Neuronal stem cell (in vitro differentiated cells): Measurements from ENCODE around the gene ID3.
A peak's percentile ranks its signal among the peaks of the same experiment; 100 is the strongest.

ENCODE experiments used
- DNase-seq: peaks from one replicate; pipeline ENCODE4 v3.0.0-alpha.2; 2013; ENCODE audit warnings: low spot score
- H2AFZ ChIP-seq: one replicate; pipeline ENCODE4 v1.6.1; 2013; ENCODE audit warnings: mild to moderate bottlenecking, low read length, inconsistent platforms
- H2AK5ac ChIP-seq: 2 replicates; pipeline ENCODE4 v1.6.1; 2013; ENCODE audit warnings: low read depth, mild to moderate bottlenecking, inconsistent platforms, low read length, moderate library complexity, mixed read lengths
- H2BK120ac ChIP-seq: 2 replicates; pipeline ENCODE4 v1.6.1; 2013; ENCODE audit warnings: low read depth, mild to moderate bottlenecking, inconsistent platforms, low read length, moderate library complexity, mixed read lengths
- H2BK12ac ChIP-seq: one replicate; pipeline ENCODE4 v1.6.1; 2013; ENCODE audit warnings: low read length, inconsistent platforms
- H2BK15ac ChIP-seq: 2 replicates; pipeline ENCODE4 v1.6.1; 2013; ENCODE audit warnings: mild to moderate bottlenecking, low read length, inconsistent platforms, mixed read lengths
- H2BK5ac ChIP-seq: one replicate; pipeline ENCODE4 v1.6.1; 2013; ENCODE audit warnings: inconsistent platforms, mild to moderate bottlenecking, low read length, moderate library complexity
- H3K14ac ChIP-seq: one replicate; pipeline ENCODE4 v1.6.1; 2013; ENCODE audit warnings: low read length, inconsistent platforms
- H3K18ac ChIP-seq: 2 replicates; pipeline ENCODE4 v1.6.1; 2013; ENCODE audit warnings: low read length, inconsistent platforms
- H3K23ac ChIP-seq: 2 replicates; pipeline ENCODE4 v1.6.1; 2013; ENCODE audit warnings: low read depth, mild to moderate bottlenecking, mixed read lengths, low read length, inconsistent platforms; ENCODE audit not compliant: poor library complexity
- H3K27ac ChIP-seq: replicated peaks from 3 replicates; pipeline ENCODE4 v1.5.1; 2013; ENCODE audit warnings: low read length, inconsistent platforms
- H3K27me3 ChIP-seq, 3 experiments: 2 replicates each; pipeline ENCODE4 v1.6.1; 2013; ENCODE audit warnings: low read length in 3 of 3, mild to moderate bottlenecking in 2 of 3, inconsistent platforms in 1 of 3, low read depth in 1 of 3, mixed read lengths in 1 of 3, moderate library complexity in 1 of 3; ENCODE audit not compliant: control insufficient read depth in 3 of 3, insufficient read depth in 3 of 3
- H3K36me3 ChIP-seq, 2 donors: replicated peaks in 1 of 2; 2 replicates each; pipeline ENCODE4 v1.6.1; 2013; ENCODE audit warnings: low read length in 2 of 2; ENCODE audit not compliant: control insufficient read depth in 2 of 2, insufficient read depth in 2 of 2
- H3K4ac ChIP-seq: 2 replicates; pipeline ENCODE4 v1.6.1; 2013; ENCODE audit warnings: inconsistent platforms, mild to moderate bottlenecking, low read length, moderate library complexity
- H3K4me1 ChIP-seq, 2 donors: 1 replicate in 1 of 2; 2 replicates in 1 of 2; pipeline ENCODE4 v1.6.1; 2013; ENCODE audit warnings: low read length in 2 of 2, low read depth in 1 of 2; ENCODE audit not compliant: control insufficient read depth in 2 of 2, insufficient read depth in 1 of 2
- H3K4me2 ChIP-seq: one replicate; pipeline ENCODE4 v1.6.1; 2013; ENCODE audit warnings: mild to moderate bottlenecking, low read length, inconsistent platforms; ENCODE audit not compliant: insufficient read depth, poor library complexity, severe bottlenecking
- H3K4me3 ChIP-seq, 2 donors: 2 replicates each; pipeline ENCODE4 v1.5.1; 2013; ENCODE audit warnings: low read length in 2 of 2, mild to moderate bottlenecking in 2 of 2, inconsistent platforms in 1 of 2, moderate library complexity in 1 of 2
- H3K79me1 ChIP-seq: one replicate; pipeline ENCODE4 v1.6.1; 2013; ENCODE audit warnings: low read depth, mild to moderate bottlenecking, inconsistent platforms, low read length, moderate library complexity
- H3K9ac ChIP-seq: one replicate; pipeline ENCODE4 v1.6.1; 2013; ENCODE audit warnings: mild to moderate bottlenecking, low read depth, low read length, inconsistent platforms; ENCODE audit not compliant: poor library complexity
- H3K9me3 ChIP-seq, 2 donors: replicated peaks in 1 of 2; 2 replicates each; pipeline versions ENCODE3 to v1.6.1; 2013; ENCODE audit warnings: low read length in 2 of 2, mild to moderate bottlenecking in 2 of 2, inconsistent platforms in 1 of 2, low read depth in 1 of 2, mixed read lengths in 1 of 2, moderate library complexity in 1 of 2; ENCODE audit not compliant: control insufficient read depth in 2 of 2, insufficient read depth in 1 of 2
- H4K8ac ChIP-seq: one replicate; pipeline ENCODE4 v1.6.1; 2013; ENCODE audit warnings: low read depth, mild to moderate bottlenecking, inconsistent platforms, low read length, moderate library complexity
- H4K91ac ChIP-seq: one replicate; pipeline ENCODE4 v1.6.1; 2013; ENCODE audit warnings: low read length, low read depth, mild to moderate bottlenecking, inconsistent platforms; ENCODE audit not compliant: poor library complexity
- WGBS, 2 donors: extraction: QIAGEN DNeasy Blood & Tissue Kit; methylation state at CpG; one replicate each; pipeline ENCODE4 v1.1.7; 2013; ENCODE audit warnings: missing lambda C conversion rate in 2 of 2, mixed read lengths in 1 of 2; ENCODE audit not compliant: insufficient read length in 2 of 2, insufficient replicate concordance in 1 of 2; ENCODE audit errors: extremely low coverage in 2 of 2; 5-methylcytosine and 5-hydroxymethylcytosine counted together

The ID3 gene

DNA sequence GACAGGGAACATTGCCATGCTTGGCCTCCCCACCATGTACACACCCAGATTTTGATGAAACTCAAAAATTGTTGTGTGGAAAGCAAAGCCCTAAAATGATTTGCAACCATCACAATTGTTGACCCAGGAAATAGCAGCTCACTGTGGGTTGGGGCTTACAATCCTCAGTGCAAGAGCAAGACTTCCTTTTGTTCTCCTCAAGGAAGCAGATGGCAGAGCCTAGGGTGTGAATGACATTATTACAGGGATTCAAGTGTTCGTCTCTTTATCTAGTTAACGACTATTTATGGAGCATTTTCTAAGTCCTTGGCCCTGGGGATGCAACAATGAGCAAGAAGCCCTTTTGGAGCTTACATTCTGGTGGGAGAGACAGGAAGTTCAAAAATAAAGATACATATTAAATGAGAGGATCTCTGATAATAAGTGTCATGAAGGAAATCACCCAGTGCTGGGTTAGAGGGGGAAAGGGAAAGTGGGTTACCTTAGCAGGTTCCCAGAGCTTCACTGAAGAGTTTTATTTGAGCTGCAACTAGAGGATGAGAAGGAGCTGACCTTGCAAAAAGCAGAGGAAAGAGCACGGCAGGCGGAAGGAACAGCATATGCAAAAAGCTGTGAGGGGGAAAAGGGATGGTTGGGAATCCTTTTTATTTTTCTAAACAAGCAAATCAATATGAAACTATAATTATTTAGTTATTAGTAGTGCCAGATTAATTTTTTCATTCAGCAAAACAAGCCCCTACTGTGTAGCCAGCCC is 38.5 kb upstream of the ID3 start:
- no peak overlapping the region for H3K18ac ChIP-seq
- no peak overlapping the region for H2BK12ac ChIP-seq
- H2BK120ac ChIP-seq = no peak overlapping the region
- no peak overlapping the region for H3K14ac ChIP-seq
- H3K4me2 ChIP-seq = no peak overlapping the region
- H3K4me3 ChIP-seq = peak overlapping the region in 1 of 2 donors; percentile 49
- H2BK15ac ChIP-seq = no peak overlapping the region
- H3K27me3 ChIP-seq = no peaks in the 10 kb centered on the region
- no peak for DNase-seq
- H3K36me3 ChIP-seq = no peaks in the 10 kb centered on the region
- peaks cover 23 to 42% of the 10 kb centered on the region in 2 donors for H3K4me1 ChIP-seq
- no peak overlapping the region for H4K8ac ChIP-seq
- no peak overlapping the region for H4K91ac ChIP-seq
- no peak overlapping the region for H3K23ac ChIP-seq
- no peak overlapping the region for H2AK5ac ChIP-seq
- H3K27ac ChIP-seq = peak overlapping the region; percentile 91
- WGBS, 2 donors = no CpG with 5 or more reads among the region's 4 CpGs
- no peak overlapping the region for H3K9ac ChIP-seq
- H3K9me3 ChIP-seq = no peaks in the 10 kb centered on the region
- H2AFZ ChIP-seq = no peak overlapping the region
- H2BK5ac ChIP-seq = no peak overlapping the region
- H3K79me1 ChIP-seq = no peaks in the 10 kb centered on the region
- H3K4ac ChIP-seq = no peak overlapping the region

DNA sequence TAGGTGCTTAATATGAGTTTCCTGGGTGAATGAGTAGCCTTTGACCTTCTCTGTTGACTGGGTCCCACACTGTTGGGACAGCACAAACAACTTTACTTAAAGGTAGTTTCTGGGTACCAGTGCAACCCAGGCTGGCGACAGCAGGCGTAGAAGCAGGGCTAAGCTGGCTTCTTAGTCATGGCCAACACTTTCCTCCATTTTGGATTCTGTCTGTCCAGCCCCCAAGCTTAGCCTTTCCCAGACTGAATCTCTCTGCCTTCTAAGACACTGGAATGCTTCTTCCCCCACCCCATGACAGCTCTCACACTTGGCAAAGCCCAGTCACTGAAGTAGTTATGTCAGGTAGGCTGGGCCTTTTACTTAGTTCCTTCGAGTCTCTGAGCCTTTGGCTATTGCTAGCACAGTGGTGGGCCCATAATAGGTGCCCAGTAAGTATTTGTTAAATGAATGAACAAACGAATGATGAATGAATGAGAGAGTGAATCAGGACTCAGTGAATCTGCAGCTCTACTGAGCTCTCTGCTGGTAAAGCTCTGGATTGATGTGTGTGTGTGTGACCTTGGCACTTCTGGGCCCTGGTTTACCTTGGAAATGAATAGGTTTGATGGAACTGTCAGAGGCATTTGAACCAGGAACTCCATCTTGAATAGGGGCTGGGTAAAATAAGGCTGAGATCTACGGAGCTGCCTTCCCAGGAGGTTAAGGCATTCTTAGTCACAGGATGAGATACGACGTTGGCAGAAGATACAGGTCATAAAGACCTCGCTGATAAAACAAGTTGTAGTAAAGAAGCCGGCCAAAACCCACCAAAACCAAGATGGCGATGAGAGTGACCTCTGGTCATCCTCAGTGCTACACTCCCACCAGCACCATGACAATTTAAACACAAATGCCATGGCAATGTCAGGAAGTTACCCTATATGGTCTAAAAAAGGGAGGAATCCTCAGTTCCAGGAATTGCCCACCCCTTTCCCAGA is 37.4 kb upstream of the ID3 start:
- no peak overlapping the region for H3K14ac ChIP-seq
- no peak overlapping the region for H2BK120ac ChIP-seq
- H3K4ac ChIP-seq = no peak overlapping the region
- H4K91ac ChIP-seq = no peak overlapping the region
- H3K9me3 ChIP-seq = no peaks in the 10 kb centered on the region
- H3K4me2 ChIP-seq = no peak overlapping the region
- no peak overlapping the region for H3K9ac ChIP-seq
- no peak for DNase-seq
- H4K8ac ChIP-seq = no peak overlapping the region
- H3K36me3 ChIP-seq = no peaks in the 10 kb centered on the region
- no peak overlapping the region for H2AFZ ChIP-seq
- no peak overlapping the region for H3K18ac ChIP-seq
- no peak overlapping the region for H2BK15ac ChIP-seq
- no peak overlapping the region for H3K27ac ChIP-seq
- peaks cover 24 to 52% of the 10 kb centered on the region in 2 donors for H3K4me1 ChIP-seq
- no peak overlapping the region for H2AK5ac ChIP-seq
- no peak overlapping the region for H3K23ac ChIP-seq
- no peak overlapping the region for H2BK5ac ChIP-seq
- H2BK12ac ChIP-seq = no peak overlapping the region
- no CpG with 5 or more reads among the region's 10 CpGs for WGBS, 2 donors
- peak overlapping the region in 1 of 2 donors; percentile 3 for H3K4me3 ChIP-seq
- no peaks in the 10 kb centered on the region for H3K79me1 ChIP-seq
- no peaks in the 10 kb centered on the region for H3K27me3 ChIP-seq

DNA sequence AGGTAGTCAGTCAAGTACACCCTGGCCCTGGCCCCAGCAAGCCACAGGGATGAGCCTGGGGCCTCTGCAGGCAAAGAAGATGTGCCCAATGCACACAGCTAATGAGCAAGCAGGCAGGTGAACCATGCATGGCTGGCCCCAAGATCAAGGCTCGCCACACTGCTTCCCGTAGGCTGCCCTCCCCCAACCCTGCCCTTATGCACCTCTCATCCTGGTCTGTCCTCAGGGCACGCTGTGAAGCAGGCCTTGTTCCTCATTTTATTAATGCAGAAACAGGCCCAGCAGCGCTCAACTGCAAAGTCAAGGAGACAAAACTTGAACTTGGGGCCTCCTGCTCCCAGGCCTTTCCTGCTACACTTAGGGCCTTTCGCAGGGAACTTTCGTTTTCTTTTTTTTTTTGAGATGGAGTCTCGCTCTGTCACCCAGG is 35.6 kb upstream of the ID3 start:
- Histone ChIP-seq H3K4me2 (no peak overlapping the region), H3K79me1 (no peaks in the 10 kb centered on the region), H3K27me3 (no peaks in the 10 kb centered on the region), H3K4me3 (no peak overlapping the region), H3K18ac (peak overlapping the region; percentile 60), H2BK15ac (peak overlapping the region; percentile 45), H4K8ac (no peak overlapping the region), H3K4me1 (peaks cover 21 to 49% of the 10 kb centered on the region in 2 donors), H4K91ac (no peak overlapping the region), H3K36me3 (no peaks in the 10 kb centered on the region), H3K4ac (no peak overlapping the region), H3K14ac (no peak overlapping the region), H2BK12ac (no peak overlapping the region), H3K27ac (no peak overlapping the region), H2AFZ (no peak overlapping the region), H3K9me3 (no peaks in the 10 kb centered on the region), H2BK5ac (no peak overlapping the region), H3K9ac (no peak overlapping the region), H3K23ac (peak overlapping the region; percentile 13), H2AK5ac (peak overlapping the region; percentile 89), H2BK120ac (no peak overlapping the region)
- no peak for DNase-seq
- WGBS, 2 donors = no CpG with 5 or more reads among the region's 7 CpGs
